Measurements from ENCODE around the gene HAVCR2.

The HAVCR2 gene

DNA sequence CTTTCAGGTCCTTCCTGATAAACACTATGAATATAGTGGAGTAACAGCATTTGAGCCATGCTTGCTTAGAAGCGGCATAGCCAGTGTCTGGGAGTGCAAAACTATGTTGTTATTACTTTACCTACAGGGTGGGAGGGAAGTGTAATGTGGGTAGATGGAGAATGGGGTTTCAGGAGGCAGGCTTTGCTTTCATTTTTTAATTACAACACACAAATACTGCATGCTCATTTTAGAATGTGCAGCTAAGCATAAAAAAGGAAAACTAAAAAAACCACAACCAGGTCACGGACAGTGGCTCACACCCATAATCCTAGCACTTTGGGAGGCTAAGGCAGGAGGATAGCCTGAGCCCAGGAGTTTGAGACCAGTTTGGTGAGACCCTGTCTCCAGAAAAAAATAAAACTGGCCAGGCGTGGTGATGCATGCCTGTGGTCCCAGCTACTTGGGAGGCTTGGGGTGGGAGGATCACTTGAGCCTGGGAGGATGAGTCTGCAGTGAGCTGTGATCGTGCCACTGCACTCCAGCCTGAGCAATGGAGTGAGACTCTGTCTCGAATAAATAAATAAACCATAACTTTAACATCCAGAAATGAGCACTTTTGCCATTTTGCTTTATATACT lies 70.2 kb downstream of the HAVCR2 start:
- no peak for DNase-seq
